HG03060 (cell line): ENCODE results near the gene FRY.
A peak's percentile ranks its signal among the peaks of the same experiment; 100 is the strongest.

Experiments
- ATAC-seq: cut with Tn5 transposase; IDR thresholded peaks from one replicate; pipeline ENCODE4 v1.9.1; 2021; ENCODE audit warnings: low read depth, moderate number of reproducible peaks; ENCODE audit not compliant: unreplicated experiment

Gene FRY

GRCh38 chr13:32206097-32206740 lies 174.6 kb downstream of the FRY start:
- no peak for ATAC-seq

- no peak for ATAC-seq
Measured at GRCh38 chr13:32208860-32209259, 177.3 kb downstream of the FRY start.

DNA sequence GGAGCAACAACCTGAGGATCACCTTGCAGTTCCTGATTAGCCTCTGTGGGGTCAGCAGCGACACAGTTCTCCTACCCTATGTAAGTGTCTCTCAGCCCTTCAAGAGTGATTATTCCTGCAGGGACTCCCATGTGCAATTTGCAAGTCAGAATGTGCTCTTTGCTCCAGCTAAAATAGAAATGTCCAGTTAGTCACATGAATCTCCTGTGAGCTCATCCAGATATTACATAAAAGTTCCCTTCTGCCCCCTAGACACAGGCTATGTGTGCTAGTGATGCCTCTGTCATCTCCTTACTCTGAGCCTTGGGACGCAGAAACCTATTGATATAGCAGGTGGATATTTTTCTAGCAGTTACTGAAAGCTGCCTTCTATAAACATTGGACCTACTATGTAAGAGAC lies 178.1 kb downstream of the FRY start:
- ATAC-seq = no peak

- ATAC-seq = no peak
Measured at GRCh38 chr13:32210101-32210500, 178.5 kb downstream of the FRY start.

- no peak for ATAC-seq
Measured at GRCh38 chr13:32211813-32212212, 180.2 kb downstream of the FRY start.

DNA sequence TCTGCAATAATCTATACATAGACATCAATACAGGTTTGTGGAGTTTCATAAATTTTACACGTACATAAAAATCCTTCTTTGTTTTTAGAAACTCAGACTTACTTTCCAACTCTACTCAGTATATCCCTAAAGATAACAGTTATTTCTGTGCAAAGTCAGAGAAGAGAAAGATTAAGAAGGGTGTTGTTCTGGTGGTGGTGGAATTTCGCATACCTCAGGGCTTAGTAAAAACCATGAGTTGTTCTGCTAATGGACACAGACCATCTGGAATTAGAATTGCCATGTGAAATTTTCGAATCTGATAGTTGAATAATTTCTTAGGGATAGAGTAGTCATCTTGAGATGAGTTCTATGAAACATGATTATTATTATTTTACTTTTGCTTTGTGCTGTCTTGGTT lies 180.8 kb downstream of the FRY start:
- ATAC-seq = no peak

DNA sequence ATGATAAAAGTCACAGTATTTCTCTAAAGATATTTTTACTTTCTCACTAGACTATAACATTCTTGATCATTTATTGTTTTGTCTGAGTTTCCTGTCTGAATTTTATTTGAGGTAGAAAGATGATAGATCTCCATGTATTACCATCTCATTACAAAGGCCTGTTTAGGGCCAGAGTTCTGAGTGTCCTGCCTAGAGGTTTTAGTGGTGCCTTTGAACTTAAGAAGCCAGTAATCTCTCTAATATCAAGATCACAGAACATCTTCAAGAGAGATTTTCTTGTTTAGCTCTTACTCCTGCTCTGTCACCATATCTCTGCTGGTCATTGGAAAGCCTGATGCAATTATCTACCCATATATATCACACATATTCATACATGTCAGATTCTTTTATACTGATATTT lies 182.1 kb downstream of the FRY start:
- ATAC-seq = no peak

GRCh38 chr13:32214071-32214470 lies 182.5 kb downstream of the FRY start:
- no peak for ATAC-seq

GRCh38 chr13:32216281-32216680 lies 184.7 kb downstream of the FRY start:
- ATAC-seq = no peak

- ATAC-seq = no peak
Measured at GRCh38 chr13:32222046-32222676, 190.6 kb downstream of the FRY start.

GRCh38 chr13:32224916-32225315 lies 193.3 kb downstream of the FRY start:
- no peak for ATAC-seq

DNA sequence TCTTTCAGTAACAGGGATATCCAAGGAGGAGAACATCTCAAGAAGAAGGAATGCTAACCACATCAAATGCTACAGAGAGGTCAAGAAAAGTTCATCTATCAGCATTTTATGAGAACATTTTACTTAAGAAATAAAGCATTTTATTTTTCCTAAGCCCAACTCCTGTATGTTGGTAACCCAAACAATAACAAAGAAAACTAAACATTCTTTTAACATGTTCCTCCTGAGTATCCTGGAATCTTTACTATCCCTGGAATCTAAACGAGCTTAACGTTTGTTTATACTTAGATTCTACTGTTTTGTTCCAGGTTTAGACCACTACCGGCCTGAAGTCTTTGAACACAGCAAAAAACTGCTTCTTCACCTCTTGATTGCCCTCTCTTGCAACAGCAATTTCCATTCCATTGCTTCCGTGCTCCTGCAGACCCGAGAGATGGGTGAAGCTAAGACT lies 193.9 kb downstream of the FRY start:
- no peak for ATAC-seq

DNA sequence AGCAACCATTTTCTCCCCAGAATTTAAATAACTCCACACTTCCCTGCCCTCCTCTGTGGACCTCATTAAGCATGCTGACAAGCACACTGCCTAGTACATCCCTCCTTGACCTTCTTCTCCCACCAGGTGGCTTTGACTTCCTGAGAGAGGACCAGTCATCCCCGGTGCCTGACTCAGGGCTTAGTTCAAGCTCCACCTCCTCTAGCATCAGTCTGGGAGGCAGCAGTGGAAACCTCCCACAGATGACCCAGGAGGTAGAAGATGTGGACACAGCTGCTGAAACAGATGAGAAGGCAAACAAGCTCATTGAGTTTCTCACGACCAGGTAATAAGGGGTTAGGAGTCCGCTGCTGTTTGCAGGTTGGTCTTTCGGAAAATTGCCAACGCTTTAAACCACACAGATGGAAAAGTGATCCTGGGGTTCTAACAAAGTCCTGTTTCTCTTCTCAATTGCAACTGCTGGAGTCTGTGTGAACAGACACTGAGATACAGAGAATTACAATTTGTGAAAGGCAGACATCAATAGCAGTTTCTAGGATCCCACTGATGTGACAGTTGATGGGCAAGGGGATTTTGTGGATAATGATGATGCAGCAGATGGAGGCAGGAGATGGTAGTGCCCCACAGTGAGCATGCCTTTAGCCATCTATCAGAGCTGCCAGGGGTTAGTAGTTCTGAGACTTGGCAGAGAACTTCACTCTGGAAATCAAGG lies 196.9 kb downstream of the FRY start:
- no peak for ATAC-seq

GRCh38 chr13:32229443-32229842 lies 197.9 kb downstream of the FRY start:
- ATAC-seq = no peak

DNA sequence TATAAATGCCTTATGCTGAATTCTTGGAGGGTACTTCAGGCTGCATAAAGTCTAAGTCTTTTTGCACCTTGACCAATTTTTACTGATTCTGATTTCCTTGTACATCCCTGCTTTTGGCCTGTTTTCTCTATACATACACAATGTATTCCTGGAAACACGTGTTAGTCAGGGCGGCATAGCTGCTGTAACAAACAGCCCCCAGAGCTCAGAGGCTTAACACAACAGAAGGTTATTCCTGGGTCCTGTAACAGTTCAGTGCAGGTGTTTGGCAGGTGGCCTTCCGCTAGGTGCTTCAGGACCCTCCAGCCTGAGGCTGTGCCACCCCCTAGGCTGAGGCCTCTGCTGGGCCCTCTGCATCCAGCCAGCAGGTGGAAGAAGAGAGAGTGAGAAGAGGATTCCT lies 200.7 kb downstream of the FRY start:
- ATAC-seq = no peak

GRCh38 chr13:32233062-32233461 lies 201.5 kb downstream of the FRY start:
- ATAC-seq = no peak

- ATAC-seq = no peak
Measured at GRCh38 chr13:32234914-32235313, 203.3 kb downstream of the FRY start.

GRCh38 chr13:32237681-32238080 lies 206.1 kb downstream of the FRY start:
- no peak for ATAC-seq

DNA sequence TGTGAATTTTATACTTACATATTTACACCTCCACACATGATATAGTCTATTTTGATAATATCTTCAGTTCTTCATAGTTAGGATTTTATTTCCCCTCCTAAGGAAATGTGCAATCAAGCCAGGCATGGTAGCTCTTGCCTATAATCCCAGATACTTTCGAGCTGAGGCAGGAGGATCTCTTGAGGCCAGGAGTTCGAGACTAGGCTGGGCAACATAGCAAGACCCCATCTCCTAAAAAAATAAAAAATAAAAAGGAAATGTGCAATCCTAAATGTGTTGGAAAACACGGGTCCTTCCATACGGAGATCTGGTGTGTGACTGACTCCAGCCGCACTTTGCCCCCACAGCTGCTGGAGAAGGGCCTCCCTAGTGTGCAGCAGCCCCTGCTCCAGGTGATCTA lies 212.1 kb downstream of the FRY start:
- no peak for ATAC-seq

- ATAC-seq = no peak
Measured at GRCh38 chr13:32245555-32245954, 214.0 kb downstream of the FRY start.

DNA sequence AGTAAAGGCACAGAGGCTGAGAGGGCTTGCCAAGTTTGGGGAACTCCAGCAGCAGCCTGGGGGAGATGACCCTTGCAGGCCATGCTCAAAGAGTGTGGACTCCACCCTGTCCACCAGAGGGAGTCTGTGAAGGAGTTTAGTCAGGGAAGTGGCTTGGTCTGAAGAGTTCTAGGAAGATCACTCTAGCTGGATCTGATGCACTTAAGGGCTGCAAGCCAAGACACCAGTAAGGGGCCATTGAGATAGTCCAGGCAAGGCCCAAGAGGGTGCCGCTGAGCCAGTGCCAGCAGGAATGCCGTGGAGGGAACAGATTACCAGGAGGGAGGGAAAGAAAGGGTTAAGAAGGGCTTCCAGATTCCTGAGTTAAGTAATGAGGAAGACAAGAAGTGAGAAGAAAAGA lies 214.9 kb downstream of the FRY start:
- peak; percentile 81 for ATAC-seq

DNA sequence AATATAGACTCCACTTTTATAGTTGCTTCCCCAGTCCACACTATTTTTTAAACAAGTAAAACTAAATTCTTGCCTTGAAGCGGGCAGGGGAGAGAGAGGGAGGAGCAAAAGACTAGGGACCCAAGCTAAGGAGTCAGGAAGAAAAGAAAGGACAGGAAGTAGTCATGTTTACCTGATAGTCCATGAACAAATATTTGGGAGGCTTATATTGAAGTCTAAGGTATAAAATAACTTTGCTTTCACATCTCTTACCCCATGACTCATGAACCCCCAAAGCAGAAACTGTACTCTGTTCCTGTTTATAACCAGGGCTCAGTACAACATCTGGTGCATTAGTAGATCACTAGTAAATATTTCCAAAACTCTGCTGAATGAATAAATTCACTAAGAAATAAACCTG lies 216.3 kb downstream of the FRY start:
- no peak for ATAC-seq
